DMS53 treated with DMSO at 0.1 percent for 48 hours (cell line): ENCODE measurements around the gene PIBF1.
"Not testable (repeated sequence)": the region's sequence is repeated elsewhere in the genome, so short reads cannot be mapped to it uniquely, and the experiment has no call there.

ENCODE experiments used
- DNase-seq: peaks from one replicate; lab custom pipeline; 2025; ENCODE audit not compliant: unreplicated experiment; lab: John Stamatoyannopoulos, UW

The PIBF1 gene

DNA sequence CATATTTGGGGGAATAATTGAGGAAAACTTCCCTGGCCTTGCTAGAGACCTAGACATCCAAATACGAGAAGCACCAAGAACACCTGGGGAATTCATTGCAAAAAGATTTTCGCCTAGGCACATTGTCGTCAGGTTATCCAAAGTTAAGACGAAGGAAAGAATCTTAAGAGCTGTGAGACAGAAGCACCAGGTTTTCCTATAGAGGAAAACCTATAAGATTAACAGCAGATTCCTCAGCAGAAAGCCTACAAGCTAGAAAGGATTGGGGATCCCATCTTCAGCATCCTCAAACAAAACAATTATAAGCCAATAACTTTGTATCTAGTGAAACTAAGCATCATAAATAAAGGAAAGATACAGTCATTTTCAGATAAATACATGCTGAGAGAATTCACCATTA lies 114.9 kb downstream of the PIBF1 start:
- DNase-seq, result no peak

DNA sequence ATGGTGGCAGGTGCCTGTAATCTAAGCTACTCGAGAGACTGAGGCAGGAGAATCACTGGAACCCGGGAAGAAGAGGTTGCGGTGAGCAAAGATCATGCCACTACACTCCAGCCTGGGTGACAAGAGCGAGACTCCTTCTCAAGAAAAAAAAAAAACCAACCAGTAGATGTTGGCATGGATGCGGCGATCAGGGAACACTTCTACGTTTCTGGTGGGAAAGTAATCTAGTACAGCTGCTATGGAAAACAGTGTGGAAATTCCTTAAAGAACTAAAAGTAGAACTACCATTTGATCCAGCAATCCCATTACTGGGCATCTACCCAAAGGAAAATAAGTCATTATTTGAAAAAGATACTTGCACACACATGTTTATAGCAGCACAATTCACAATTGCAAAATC lies 119.6 kb downstream of the PIBF1 start:
- DNase-seq, result not testable (repeated sequence)

DNA sequence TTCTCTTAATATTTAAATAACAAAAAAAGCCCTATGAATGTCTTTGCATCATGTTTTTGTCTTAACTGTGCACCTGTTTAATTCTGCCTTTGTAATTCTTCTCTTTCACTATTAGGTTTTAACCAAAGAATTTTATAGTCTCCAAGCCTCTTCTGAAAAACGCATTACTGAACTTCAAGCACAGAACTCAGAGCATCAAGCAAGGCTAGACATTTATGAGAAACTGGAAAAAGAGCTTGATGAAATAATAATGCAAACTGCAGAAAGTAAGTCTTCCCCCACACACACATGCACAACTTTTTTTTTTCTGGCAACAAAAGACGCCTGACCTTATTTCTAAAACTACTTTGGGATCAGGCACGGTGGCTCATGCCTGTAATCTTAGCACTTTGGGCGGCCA lies 126.5 kb downstream of the PIBF1 start:
- no peak for DNase-seq

DNA sequence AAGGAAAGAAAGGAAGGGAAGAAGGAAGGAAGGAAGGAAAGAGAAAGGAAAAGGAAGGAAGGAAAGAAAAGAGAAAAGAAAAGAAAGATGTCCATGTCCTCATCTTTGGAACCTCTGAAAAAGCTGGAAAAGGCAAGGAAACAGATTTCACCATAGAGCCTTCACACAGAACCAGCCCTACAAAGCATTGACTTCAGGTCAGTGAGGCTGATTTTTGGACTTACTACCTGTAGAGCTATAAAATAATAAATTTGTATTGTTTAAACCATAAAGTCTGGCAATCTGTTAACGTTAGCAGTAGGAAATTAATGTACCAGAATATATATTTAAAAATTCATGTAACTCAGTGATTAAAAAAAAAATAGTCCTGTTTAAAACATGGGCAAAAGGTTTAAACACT lies 130.0 kb downstream of the PIBF1 start:
- DNase-seq, result no peak

DNA sequence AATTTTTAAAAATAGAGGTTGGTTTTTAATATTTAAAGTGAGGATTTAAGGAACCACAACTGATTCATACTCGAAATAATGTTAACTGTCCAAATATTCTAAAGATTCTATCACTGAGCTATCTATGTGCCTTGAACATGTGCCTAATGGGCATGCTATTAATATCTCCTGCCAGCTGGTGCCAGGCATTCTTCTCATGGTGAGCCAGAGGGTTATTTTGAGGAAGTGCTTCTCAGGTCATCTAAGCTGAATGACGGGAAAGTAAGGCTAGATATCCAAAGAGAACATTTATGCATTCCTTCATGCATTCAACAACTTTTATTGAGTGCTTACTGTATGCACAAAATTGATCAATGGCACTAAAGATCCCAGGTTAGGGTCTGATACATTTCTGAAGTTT lies 138.2 kb downstream of the PIBF1 start:
- DNase-seq, result no peak

DNA sequence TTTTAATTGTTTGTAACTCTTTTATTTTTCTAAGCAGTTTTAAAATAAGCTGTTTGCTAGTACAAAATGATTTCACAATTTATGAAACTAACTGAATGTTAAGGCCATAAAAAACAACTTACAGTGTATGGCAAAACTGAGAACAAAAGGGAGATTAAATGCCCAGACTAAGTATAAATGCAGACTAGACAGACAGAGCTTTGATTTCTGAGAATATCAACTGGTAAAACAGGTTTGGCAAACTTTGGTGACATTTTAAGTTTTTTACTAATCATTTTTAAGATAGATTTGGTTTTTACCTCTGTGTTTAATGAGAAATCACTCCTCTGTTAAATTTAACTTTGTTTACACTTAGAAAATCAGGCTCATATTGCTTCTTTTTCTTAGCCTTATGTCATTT lies 149.4 kb downstream of the PIBF1 start:
- DNase-seq, result no peak

DNA sequence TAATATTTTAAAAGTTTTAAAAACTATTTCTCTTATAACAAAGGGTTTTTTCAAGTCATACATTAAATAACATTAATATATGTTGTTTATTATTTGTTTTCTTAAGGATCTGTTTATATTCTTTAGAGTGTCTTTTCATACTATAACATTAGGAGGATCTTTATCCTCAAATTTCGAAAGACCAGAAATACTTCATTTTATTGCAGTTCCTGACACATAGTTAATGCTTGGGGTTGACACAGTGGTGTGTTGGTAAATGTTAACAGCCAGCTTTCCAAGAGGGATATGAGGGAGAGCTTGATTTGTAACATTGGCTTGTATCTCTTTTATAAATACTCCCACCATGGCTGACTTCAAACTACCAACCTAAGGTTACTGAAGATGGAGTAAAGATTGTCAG lies 150.3 kb downstream of the PIBF1 start:
- no peak for DNase-seq

DNA sequence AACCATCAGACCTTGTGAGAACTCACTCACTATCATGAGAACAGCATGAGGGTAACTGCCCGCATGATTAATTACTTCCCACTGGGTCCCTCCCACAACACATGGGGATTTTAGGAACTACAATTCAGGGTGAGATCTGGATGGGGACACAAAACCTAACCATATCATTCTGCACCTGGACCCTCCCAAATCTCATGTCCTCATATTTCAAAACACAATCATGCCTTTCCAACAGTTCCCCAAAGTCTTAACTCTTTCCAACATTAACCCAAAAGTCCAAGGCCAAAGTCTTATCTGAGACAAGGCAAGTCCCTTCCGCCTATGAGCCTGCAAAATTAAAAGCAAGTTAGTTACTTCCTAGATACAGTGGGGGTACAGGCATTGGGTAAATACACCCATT lies 164.3 kb downstream of the PIBF1 start:
- DNase-seq, result not testable (repeated sequence)

DNA sequence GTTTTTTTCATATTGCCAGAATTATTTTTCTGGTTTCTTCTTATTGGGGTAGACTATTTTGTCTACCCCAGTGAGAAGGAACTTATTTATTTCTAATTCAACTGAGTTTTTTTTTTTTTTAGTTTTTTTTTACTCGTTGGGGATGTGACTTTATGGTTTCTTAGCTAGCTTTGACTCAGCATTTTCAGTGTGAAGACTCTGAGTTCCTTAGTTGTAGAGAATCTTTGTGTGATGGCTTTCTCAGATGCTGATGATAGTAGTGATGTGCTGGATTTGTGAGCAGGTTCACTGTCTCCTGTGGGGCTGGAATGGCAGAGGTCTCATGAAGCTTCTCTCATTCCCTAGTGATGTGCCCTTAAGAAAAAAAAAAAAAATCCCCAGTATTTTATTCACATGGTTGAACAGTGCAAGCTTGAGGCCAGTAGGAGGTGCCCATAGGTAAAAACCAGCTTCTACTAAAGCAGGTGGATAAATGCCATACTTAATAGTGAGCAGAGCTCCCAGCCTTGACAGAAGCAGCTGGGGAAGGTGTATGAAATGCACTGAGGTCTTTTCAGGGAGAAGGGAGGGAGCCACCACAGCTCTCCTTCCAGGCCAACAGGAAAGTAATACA lies 170.7 kb downstream of the PIBF1 start:
- DNase-seq, result no peak

DNA sequence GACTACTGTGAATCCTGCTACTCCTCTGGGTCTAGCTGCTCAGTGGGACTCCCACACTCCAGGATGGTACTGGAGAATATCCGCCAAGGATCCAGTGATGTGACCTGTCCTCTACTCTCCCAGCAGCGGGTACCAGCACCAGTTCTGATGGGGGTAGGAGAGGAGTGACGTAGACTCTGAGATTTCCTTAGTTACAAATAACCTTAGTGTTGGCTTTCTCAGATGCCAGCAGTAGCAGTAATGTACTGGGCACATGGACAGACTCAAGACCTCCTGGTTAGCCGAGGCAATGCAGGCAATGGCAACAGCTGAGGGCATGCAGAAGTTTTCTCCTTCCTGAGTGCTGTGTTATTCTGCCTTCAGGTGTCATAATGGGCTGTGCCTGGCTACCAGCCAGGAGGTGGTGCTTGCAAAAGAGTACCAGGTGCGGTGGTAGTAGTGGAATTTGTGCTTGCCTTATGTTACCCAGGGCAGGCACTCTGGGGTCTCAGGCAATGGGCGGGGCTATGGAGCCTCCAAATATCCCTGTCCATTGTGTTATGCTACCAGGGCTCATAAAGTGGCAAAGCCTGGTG lies 171.5 kb downstream of the PIBF1 start:
- no peak for DNase-seq

DNA sequence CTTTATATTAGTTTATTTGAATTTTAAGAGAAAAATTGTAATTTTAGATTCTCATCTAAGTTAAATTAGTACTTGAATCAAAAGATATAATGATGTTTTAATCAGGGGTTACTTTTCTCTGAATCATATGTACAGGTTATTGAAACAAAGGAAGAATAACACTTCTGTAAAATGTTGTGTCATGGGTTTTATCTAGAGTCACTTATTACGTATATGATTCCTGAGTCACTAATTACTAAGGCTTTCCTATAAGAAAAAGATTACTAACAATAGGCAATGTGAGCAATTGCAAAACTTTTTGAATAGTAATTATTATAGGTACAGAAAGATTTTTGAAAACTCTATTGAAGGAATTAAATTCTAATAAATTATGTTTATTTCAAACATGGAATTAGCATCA lies 177.7 kb downstream of the PIBF1 start:
- DNase-seq, result no peak

DNA sequence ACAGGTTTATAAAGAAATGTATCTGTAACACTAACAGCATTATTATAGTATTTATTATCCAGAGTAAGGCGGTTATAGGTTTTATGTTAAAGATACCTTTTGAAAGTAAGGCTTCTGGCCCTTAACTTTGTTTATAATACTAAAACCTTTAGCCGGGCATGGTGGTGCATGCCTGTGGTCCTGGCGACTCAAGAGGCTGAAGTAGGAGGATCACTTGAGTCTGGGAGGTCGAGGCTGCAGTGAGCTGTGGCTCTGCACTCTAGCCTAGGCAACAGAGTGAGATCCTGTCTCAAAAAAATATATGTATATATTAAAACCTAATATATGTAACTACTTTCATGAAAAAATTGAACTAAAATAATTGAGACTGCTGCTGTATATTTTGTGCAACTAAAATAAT lies 178.2 kb downstream of the PIBF1 start:
- no peak for DNase-seq

DNA sequence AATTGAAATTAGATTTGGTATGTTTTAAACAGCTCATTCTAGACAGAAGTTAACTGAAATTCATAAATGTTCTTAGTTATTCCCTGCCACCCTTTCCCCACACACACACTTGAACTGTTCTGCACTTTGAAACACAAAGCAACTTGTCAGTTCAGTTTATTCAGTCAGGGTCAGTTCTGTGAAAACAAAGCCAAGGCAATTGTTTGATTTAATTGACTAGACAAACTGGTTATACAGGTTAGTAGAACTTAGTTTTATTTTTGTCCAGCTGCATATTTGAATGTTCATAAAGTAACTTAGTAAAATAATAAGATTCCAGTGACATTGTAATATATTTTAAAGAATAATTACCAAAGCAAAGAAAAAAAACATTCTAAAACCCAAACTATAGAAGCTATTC lies 178.6 kb downstream of the PIBF1 start:
- peak; percentile 70 for DNase-seq

DNA sequence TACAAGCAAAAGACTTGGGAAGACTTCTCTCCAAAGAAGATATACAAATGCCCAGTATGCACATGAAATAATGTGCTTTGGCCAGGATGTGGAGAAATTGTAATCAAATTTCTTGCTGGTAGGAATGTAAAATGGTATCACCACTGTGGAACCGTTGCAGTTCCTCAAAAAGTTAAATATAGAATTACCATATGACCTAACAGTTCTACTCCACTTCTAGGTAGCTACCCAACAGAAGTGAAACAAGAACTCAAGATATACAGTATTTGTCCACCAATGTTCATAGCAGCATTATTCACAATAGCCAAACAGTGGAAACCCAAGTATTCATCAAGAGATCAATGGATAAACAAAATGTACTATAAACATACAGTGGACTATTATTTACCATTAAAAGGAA lies 181.8 kb downstream of the PIBF1 start:
- DNase-seq, result no peak

DNA sequence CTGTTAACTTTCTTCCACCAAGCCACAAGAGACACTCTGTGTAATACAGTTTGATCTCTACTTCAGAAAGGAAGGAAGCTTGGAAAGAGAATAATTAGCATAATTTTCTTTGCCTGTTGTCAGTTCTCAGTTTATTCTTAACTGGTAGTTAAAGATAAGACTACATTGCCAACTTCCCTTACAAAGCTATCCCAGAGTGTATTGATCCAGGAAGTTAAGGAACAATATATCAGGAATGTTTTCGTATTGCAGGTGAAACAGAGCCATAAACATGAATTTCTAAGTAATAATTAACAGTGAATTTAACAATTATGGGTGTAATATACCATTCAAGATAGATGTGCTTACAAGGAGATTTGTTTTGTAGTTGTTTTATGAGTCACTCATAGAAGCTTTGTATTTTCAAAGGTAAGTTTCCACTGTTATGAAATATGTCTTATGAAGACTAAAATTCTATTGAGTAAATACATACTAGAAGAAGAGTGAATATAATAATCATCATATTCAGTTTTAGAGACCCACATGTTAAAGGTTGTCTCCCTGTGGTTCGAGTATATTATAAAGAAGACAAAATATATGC lies 188.5 kb downstream of the PIBF1 start:
- no peak for DNase-seq

DNA sequence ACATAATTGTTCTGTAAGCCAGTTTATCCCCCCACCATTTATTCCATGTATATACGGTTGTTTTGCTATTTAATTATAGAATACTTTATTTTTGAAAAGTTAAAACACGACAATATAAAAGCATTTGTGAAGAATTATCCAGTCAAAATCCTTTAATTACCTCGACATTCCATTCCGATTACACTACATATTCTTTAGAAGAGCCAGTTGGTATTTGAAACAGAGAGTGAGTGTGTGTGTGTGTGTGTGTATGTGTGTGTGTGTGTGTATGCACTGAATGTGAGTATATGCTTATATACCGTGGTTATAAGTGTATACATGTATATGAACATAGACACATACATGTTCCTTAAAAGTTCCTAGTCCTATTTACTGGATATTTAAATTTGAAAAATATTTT lies 189.0 kb downstream of the PIBF1 start:
- DNase-seq, result no peak

DNA sequence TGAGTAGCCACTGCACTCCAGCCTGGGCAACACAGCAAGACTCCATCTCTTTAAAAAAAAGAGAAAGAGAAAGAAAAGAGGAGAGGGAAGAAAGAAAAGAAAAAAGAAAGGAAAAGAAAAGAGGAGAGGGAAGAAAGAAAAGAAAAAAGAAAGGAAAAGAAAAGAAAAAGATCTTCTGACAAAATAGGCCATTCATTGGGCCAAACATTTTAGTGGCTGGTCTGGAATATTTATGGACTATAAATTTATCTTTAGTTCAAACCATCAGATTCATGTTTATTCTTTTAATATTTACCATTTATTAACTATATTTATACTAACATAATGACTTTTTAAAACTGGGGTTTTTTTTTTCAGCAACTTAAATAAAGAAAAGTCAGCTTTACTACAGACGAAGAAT lies 191.3 kb downstream of the PIBF1 start:
- no peak for DNase-seq

DNA sequence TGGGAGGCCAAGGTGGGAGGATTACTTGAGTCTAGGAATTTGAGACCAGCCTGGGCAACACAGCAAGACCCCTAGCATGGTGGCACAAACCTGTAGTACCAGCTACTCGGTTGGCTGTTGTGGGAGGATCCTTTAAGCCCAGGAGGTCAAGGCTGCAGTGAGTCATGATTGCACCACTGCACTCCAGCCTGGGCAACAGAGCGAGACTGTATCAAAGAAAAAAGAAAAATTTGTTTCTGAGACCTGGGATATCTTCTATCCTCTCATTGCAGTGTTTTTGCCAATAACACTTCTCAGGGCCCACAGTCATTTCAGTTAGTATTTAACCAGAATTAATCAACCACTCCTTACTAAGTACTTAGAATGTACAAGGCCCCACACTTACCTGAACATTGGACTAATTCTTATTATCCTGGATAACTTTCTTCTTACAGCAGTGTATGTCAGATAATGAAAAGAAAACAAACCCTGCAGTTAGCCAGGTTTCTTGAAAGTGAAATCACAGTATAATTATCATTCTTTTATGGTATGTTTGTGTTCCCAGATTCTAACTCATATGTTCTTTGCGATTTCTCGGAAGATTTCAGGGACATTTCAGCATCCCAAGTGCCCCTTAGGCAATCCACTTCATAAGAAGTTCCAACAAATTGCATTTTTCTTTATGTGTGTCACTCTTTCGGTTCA lies 201.3 kb downstream of the PIBF1 start:
- no peak for DNase-seq

DNA sequence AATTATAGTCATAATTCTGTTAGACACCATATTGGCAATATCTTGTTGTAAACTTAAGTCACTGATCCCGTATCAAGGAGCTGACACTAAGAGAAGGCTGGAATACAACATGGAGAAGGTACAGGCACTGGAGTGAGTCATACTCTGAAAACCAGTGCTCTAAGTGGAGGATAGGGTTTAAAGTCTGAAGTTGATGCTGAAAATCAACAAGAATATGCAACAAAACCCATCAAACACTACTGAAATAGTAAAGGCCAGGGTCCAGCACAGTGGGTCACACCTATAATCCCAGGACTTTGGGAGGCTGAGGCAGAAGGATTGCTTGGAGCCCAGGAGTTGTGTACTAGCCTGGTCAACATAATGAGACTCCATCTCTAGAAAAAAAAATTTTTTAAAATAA lies 203.7 kb downstream of the PIBF1 start:
- DNase-seq, result no peak

DNA sequence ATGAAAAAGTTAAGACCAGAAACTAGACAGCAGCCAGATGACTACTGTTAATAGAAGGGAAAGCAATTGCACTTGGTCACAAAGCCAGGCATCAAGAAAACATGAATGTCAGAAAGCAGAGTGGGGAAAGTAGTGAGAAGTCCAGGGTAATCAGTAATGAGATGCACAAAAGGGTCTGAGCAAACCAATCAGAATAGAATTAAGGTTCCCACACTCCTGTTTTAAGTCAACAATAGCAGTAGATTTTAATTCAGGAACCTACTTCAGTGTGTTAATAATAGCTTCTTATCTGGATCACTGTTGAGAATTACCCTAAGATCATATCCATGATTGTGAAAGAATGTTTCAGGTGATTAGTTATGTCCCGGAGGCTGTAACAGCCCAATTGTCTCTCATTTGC lies 204.3 kb downstream of the PIBF1 start:
- no peak for DNase-seq

DNA sequence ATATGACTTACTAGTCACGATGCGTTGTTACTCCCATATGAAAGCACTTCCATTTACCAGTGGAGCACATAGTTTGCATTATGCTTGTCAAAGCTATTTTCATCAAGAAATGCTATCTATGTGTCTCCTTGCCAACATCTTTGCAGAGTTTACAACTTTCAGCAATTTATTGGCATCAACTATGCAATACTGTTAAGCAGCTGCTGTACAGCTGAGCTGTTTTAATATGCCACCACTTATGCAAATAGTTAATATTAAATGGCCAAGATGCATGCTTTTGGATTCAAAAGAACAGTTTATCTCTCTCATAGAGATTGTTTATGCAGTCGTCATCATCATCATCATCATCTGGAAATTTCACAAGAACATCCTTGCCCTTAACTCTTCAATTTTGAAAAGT lies 209.0 kb downstream of the PIBF1 start:
- DNase-seq, result no peak

DNA sequence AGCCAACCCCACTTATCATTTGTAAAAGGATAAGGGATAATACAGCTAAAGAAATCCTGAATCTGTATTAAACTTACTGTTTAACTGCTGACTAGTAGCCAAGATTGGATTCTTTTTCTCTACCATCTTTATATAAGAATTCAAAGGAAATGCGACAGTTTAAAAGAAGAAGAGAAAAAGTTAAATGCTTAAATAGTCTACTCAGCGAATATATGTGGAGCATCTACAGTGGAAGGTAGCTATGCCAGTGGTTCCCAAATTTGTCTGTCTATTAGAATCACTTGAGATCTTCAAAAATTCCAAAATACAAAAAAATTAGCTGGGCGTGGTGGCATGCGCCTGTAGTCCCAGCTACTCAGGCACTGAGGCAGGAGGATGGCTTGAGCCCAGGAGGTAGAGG lies 216.1 kb downstream of the PIBF1 start:
- no peak for DNase-seq
